Type B pancreatic cell (in vitro differentiated cells): ENCODE measurements around the gene OLFML3. TPM values are rescaled to one million over a fixed set of nuclear protein-coding genes. Genes with fewer than 3 reads are reported as not detected.
"Not testable (repeated sequence)": the region's sequence is repeated elsewhere in the genome, so short reads cannot be mapped to it uniquely, and the experiment has no call there.

ENCODE experiments used
- DNase-seq: peaks from one replicate; pipeline ENCODE4 v3.0.0; 2021; ENCODE audit warnings: mixed read lengths; ENCODE audit not compliant: unreplicated experiment; ENCODE audit errors: extremely low spot score
- H3K27ac Mint-ChIP-seq: 2 replicates; pipeline ENCODE4 v1.8.0; 2021; ENCODE audit warnings: mild to moderate bottlenecking, mixed read lengths
- H3K27me3 Mint-ChIP-seq: 2 replicates; pipeline ENCODE4 v1.8.0; 2021; ENCODE audit warnings: mixed read lengths
- H3K36me3 Mint-ChIP-seq: 2 replicates; pipeline ENCODE4 v1.8.0; 2021; ENCODE audit warnings: mixed read lengths
- H3K4me1 Mint-ChIP-seq: one replicate; pipeline ENCODE4 v1.8.0; 2021; ENCODE audit warnings: mixed read lengths; ENCODE audit not compliant: unreplicated experiment
- H3K4me3 Mint-ChIP-seq: 2 replicates; pipeline ENCODE4 v1.8.0; 2021; ENCODE audit warnings: mild to moderate bottlenecking, mixed read lengths
- H3K9me3 Mint-ChIP-seq: 2 replicates; pipeline ENCODE4 v1.8.0; 2021; ENCODE audit warnings: mixed read lengths
- CTCF ChIP-seq: fragments of 200-600 bp; sonication (generic); conservative IDR thresholded peaks from 2 replicates; pipeline ENCODE4 v1.5.0; 2021; ENCODE audit warnings: antibody characterized with exemption, mild to moderate bottlenecking
- total RNA-seq: library from RNA; stranded (reverse); gene quantifications from 2 replicates; pipeline ENCODE4 v1.2.1, GENCODE V29; 2021; ENCODE audit warnings: low replicate concordance

OLFML3 gene
- total RNA-seq, 1 donor from 2014 or later = 30.5 TPM

- DNase-seq = no peak
- H3K27ac Mint-ChIP-seq = peak overlapping the region; percentile 36
- no peak for TF ChIP-seq CTCF
- H3K4me1 Mint-ChIP-seq = peaks cover 27% of the 10 kb centered on the region
- no peaks in the 10 kb centered on the region for H3K27me3 Mint-ChIP-seq
- H3K9me3 Mint-ChIP-seq = peaks cover 4% of the 10 kb centered on the region
- no peak overlapping the region for H3K4me3 Mint-ChIP-seq
- peaks cover 22% of the 10 kb centered on the region for H3K36me3 Mint-ChIP-seq
Observed at GRCh38 chr1:113946112-113946511, 33.2 kb upstream of the OLFML3 start.

GRCh38 chr1:113946678-113947387 lies 32.4 kb upstream of the OLFML3 start:
- Mint-ChIP-seq H3K36me3 (peaks cover 19% of the 10 kb centered on the region), H3K27ac (peak overlapping the region; percentile 1), H3K4me1 (peaks cover 27% of the 10 kb centered on the region), H3K9me3 (peaks cover 4% of the 10 kb centered on the region), H3K4me3 (peak overlapping the region; percentile 1), H3K27me3 (no peaks in the 10 kb centered on the region)
- DNase-seq = no peak
- no peak for TF ChIP-seq CTCF

GRCh38 chr1:113947388-113948107 lies 31.7 kb upstream of the OLFML3 start:
- Mint-ChIP-seq H3K27ac (peak overlapping the region; percentile 1), H3K4me1 (peaks cover 27% of the 10 kb centered on the region), H3K36me3 (peaks cover 19% of the 10 kb centered on the region), H3K4me3 (no peak overlapping the region), H3K9me3 (peaks cover 4% of the 10 kb centered on the region), H3K27me3 (no peaks in the 10 kb centered on the region)
- no peak for TF ChIP-seq CTCF
- DNase-seq = no peak

- not testable (repeated sequence) for DNase-seq, H3K27me3 Mint-ChIP-seq, H3K9me3 Mint-ChIP-seq, H3K4me3 Mint-ChIP-seq
- H3K27ac Mint-ChIP-seq = peak overlapping the region; percentile 26
- peaks cover 27% of the 10 kb centered on the region for H3K4me1 Mint-ChIP-seq
- peaks cover 17% of the 10 kb centered on the region for H3K36me3 Mint-ChIP-seq
Observed at GRCh38 chr1:113948151-113948550, 31.1 kb upstream of the OLFML3 start.

- DNase-seq = no peak
- Mint-ChIP-seq H3K9me3 (no peaks in the 10 kb centered on the region), H3K36me3 (peaks cover 14% of the 10 kb centered on the region), H3K4me1 (peaks cover 27% of the 10 kb centered on the region), H3K4me3 (no peak overlapping the region), H3K27me3 (no peaks in the 10 kb centered on the region), H3K27ac (peak overlapping the region; percentile 18)
- peak; percentile 57 for TF ChIP-seq CTCF
Observed at GRCh38 chr1:113949007-113949406, 30.3 kb upstream of the OLFML3 start.

GRCh38 chr1:113950908-113951307 lies 28.4 kb upstream of the OLFML3 start:
- no peak overlapping the region for H3K4me3 Mint-ChIP-seq
- no peaks in the 10 kb centered on the region for H3K9me3 Mint-ChIP-seq
- no peak overlapping the region for H3K27ac Mint-ChIP-seq
- H3K36me3 Mint-ChIP-seq = peaks cover 7% of the 10 kb centered on the region
- H3K4me1 Mint-ChIP-seq = peaks cover 26% of the 10 kb centered on the region
- TF ChIP-seq CTCF = no peak
- no peaks in the 10 kb centered on the region for H3K27me3 Mint-ChIP-seq
- no peak for DNase-seq
